HCT116 (cell line): ENCODE data around the gene CBX3. TPM values are rescaled to one million over a fixed set of nuclear protein-coding genes. Genes with fewer than 3 reads are reported as not detected.

Experiments used
- ATAC-seq: fragments of 200-7000 bp; cut with Tn5 transposase; 2 replicates; pipeline ENCODE4 v1.9.1; 2020; ENCODE audit warnings: mild to moderate bottlenecking, moderate library complexity
- BruUV-seq: library from RNA; stranded (reverse); fragments of 400-500 nt; replicated peaks from 2 replicates; lab custom pipeline; 2021; lab: Mats Ljungman, UMichigan
- CTCF ChIA-PET: fragments of 300-600 bp; sonication (Branson Sonifier 250); formaldehyde crosslinking; loops from one replicate; lab custom pipeline; 2021; ENCODE audit warnings: antibody characterized with exemption; lab: Charles Lee
- POLR2A ChIA-PET: fragments of 300-600, 350-600 bp; sonication (Branson Sonifier 250); formaldehyde crosslinking; loops from one replicate; lab custom pipeline; 2021; ENCODE audit warnings: antibody characterized with exemption; lab: Charles Lee
- RAD21 ChIA-PET, 2 experiments: fragments of 300-600 bp; sonication (Branson Sonifier 250); formaldehyde crosslinking; loops; one replicate each; lab custom pipeline; 2023; ENCODE audit warnings: low total read pairs in 2 of 2; ENCODE audit not compliant: uncharacterized antibody in 2 of 2, unreplicated experiment in 2 of 2, low non-redundant PET in 1 of 2; lab: Charles Lee
- DNase-seq: peaks from one replicate; pipeline ENCODE4 v3.0.0-alpha.2; 2010; ENCODE audit warnings: low read depth, low spot score
- H2AFZ ChIP-seq: fragments of 200-600 bp; shearing (Covaris generic), sonication (generic); 2 replicates; pipeline ENCODE4 v1.6.1; 2017; ENCODE audit warnings: low read depth, mixed run types, mixed read lengths, antibody characterized with exemption, low read length; ENCODE audit not compliant: poor library complexity, severe bottlenecking
- H3K27ac ChIP-seq: 2 replicates; pipeline ENCODE4 v1.5.1; 2012; ENCODE audit warnings: low read depth, low read length
- H3K27me3 ChIP-seq: fragments of 200-600 bp; sonication (generic); 2 replicates; pipeline ENCODE4 v1.6.1; 2016; ENCODE audit warnings: mixed run types, low read length, mixed read lengths; ENCODE audit not compliant: insufficient read depth
- H3K36me3 ChIP-seq, 2 experiments: fragments of 200-500 bp in 1 of 2; fragments of 200-600 bp in 1 of 2; sonication (Bioruptor generic) in 1 of 2; sonication (generic) in 1 of 2; 2 replicates each; pipeline versions ENCODE4 v1.5.1 to v1.6.1; 2014 to 2016; ENCODE audit warnings: low read length in 2 of 2, inconsistent platforms in 1 of 2, mixed read lengths in 1 of 2, mixed run types in 1 of 2; ENCODE audit not compliant: insufficient read depth in 2 of 2, control insufficient read depth in 1 of 2
- H3K4me1 ChIP-seq, 2 experiments: fragments of 200-600 bp in 1 of 2; sonication (generic) in 1 of 2; 2 replicates each; pipeline versions ENCODE4 v1.5.1 to v1.6.1; 2012 to 2017; ENCODE audit warnings: low read length in 2 of 2, inconsistent platforms in 1 of 2, mild to moderate bottlenecking in 1 of 2, mixed read lengths in 1 of 2, mixed run types in 1 of 2, moderate library complexity in 1 of 2; ENCODE audit not compliant: insufficient read depth in 2 of 2, control insufficient read depth in 1 of 2
- H3K4me2 ChIP-seq: fragments of 200-600 bp; sonication (generic); 2 replicates; pipeline ENCODE4 v1.6.1; 2017; ENCODE audit warnings: mixed run types, low read length, mixed read lengths
- H3K4me3 ChIP-seq, 2 experiments: fragments of 200-600 bp in 1 of 2; sonication (generic) in 1 of 2; replicated peaks in 1 of 2; 2 replicates each; pipeline ENCODE4 v1.5.1; 2011 to 2016; ENCODE audit warnings: low read length in 2 of 2, control low read depth in 1 of 2, low read depth in 1 of 2, mild to moderate bottlenecking in 1 of 2, mixed read lengths in 1 of 2, mixed run types in 1 of 2
- H3K79me2 ChIP-seq: fragments of 200-600 bp; sonication (generic); 2 replicates; pipeline ENCODE4 v1.6.1; 2017; ENCODE audit warnings: mild to moderate bottlenecking, mixed run types, low read length, moderate library complexity, mixed read lengths; ENCODE audit not compliant: insufficient read depth
- H3K9ac ChIP-seq: fragments of 200-600 bp; sonication (generic); 2 replicates; pipeline ENCODE4 v1.6.1; 2016; ENCODE audit warnings: low read length, mixed read lengths
- H3K9me2 ChIP-seq: fragments of 200-600 bp; sonication (generic), shearing (Covaris generic); 2 replicates; pipeline ENCODE4 v1.6.1; 2017; ENCODE audit warnings: mixed run types, mild to moderate bottlenecking, moderate library complexity; ENCODE audit not compliant: insufficient read depth
- H3K9me3 ChIP-seq, 2 experiments: fragments of 200-500 bp in 1 of 2; fragments of 200-600 bp in 1 of 2; sonication (Bioruptor generic) in 1 of 2; sonication (generic) in 1 of 2; 2 replicates each; pipeline ENCODE4 v1.6.1; 2014 to 2017; ENCODE audit warnings: low read length in 2 of 2, mixed read lengths in 2 of 2, inconsistent platforms in 1 of 2, low read depth in 1 of 2, mild to moderate bottlenecking in 1 of 2, mixed run types in 1 of 2, moderate library complexity in 1 of 2; ENCODE audit not compliant: control insufficient read depth in 1 of 2, insufficient read depth in 1 of 2
- H4K20me1 ChIP-seq: fragments of 200-600 bp; sonication (generic), shearing (Covaris generic); 2 replicates; pipeline ENCODE4 v1.6.1; 2017; ENCODE audit warnings: mixed run types, mild to moderate bottlenecking, moderate library complexity; ENCODE audit not compliant: insufficient read depth
- ATF3 ChIP-seq: IDR thresholded peaks from 2 replicates; pipeline ENCODE4 v1.6.1; 2012
- CBX3 ChIP-seq: IDR thresholded peaks from 2 replicates; pipeline ENCODE4 v1.6.1; 2012; ENCODE audit warnings: low read depth
- CEBPB ChIP-seq: IDR thresholded peaks from 2 replicates; pipeline ENCODE4 v1.6.1; 2012; ENCODE audit warnings: low read depth
- CTCF ChIP-seq, 3 experiments: fragments of 200-600 bp in 1 of 3; sonication (generic) in 1 of 3; IDR thresholded peaks in 2 of 3; conservative IDR thresholded peaks in 1 of 3; 2 replicates each; pipeline ENCODE4 v1.5.1; 2012 to 2017; ENCODE audit warnings: low read depth in 2 of 3, low read length in 2 of 3, antibody characterized with exemption in 1 of 3, borderline replicate concordance in 1 of 3, control low read depth in 1 of 3, mild to moderate bottlenecking in 1 of 3, mixed read lengths in 1 of 3, mixed run types in 1 of 3, moderate library complexity in 1 of 3; ENCODE audit not compliant: insufficient read depth in 1 of 3
- FOSL1 ChIP-seq: IDR thresholded peaks from 2 replicates; pipeline ENCODE4 v1.6.1; 2012; ENCODE audit warnings: low read depth
- JUND ChIP-seq: IDR thresholded peaks from 2 replicates; pipeline ENCODE4 v1.6.1; 2012
- MAX ChIP-seq: IDR thresholded peaks from 2 replicates; pipeline ENCODE4 v1.6.1; 2012
- POLR2A ChIP-seq: IDR thresholded peaks from 2 replicates; pipeline ENCODE4 v1.7.0; 2011; ENCODE audit warnings: borderline replicate concordance; ENCODE audit not compliant: insufficient read depth, insufficient read length; ENCODE audit errors: extremely low read depth
- RAD21 ChIP-seq: IDR thresholded peaks from 2 replicates; pipeline ENCODE4 v1.6.1; 2012; ENCODE audit warnings: low read depth, mild to moderate bottlenecking
- REST ChIP-seq: IDR thresholded peaks from 2 replicates; pipeline ENCODE4 v1.6.1; 2012; ENCODE audit warnings: low read depth
- SIN3A ChIP-seq: IDR thresholded peaks from 2 replicates; pipeline ENCODE4 v1.6.1; 2012; ENCODE audit warnings: low read depth
- SP1 ChIP-seq: IDR thresholded peaks from 2 replicates; pipeline ENCODE4 v1.6.1; 2012; ENCODE audit warnings: low read depth
- TCF7L2 ChIP-seq: IDR thresholded peaks from 2 replicates; pipeline ENCODE4 v1.7.0; 2011; ENCODE audit warnings: borderline replicate concordance, inconsistent platforms; ENCODE audit not compliant: insufficient read depth, insufficient read length; ENCODE audit errors: extremely low read depth
- ZFX ChIP-seq: fragments of 450-650 bp; IDR thresholded peaks from 2 replicates; pipeline ENCODE4 v1.6.1; 2017
- intact Hi-C: fragments of 100-400 bp; cut with micrococcal nuclease; formaldehyde crosslinking; loops from 2 replicates; pipeline ENCODE4 v1.10.0; 2022
- total RNA-seq: library from RNA; stranded (reverse); gene quantifications from one replicate; pipeline ENCODE4 v1.2.1, GENCODE V29; 2021; ENCODE audit not compliant: unreplicated experiment

The CBX3 gene
- total RNA-seq, 1 experiment from 2014 or later: 274 TPM

- Histone ChIP-seq H3K36me3 (peaks cover 41 to 65% of the 10 kb centered on the region in 2 experiments), H3K4me1 (peaks cover 13 to 35% of the 10 kb centered on the region in 2 experiments), H3K9ac (peak overlapping the region; percentile 84), H3K27ac (peak overlapping the region; percentile 97), H4K20me1 (peaks cover 63% of the 10 kb centered on the region), H3K9me3 (no peaks in the 10 kb centered on the region), H3K79me2 (peaks cover 90% of the 10 kb centered on the region), H3K9me2 (no peaks in the 10 kb centered on the region), H2AFZ (no peak overlapping the region), H3K27me3 (no peaks in the 10 kb centered on the region), H3K4me2 (peak overlapping the region; percentile 81), H3K4me3 (peak overlapping the region; percentile 64 to 68)
- DNase-seq: no peak
- CTCF ChIA-PET: interaction anchor here (1.0 to 1.7 kb wide), 3 partner anchors 111 to 306 kb away, joined by 3 to 5 read pairs (median 4); no protein-coding TSS in a partner anchor
- intact Hi-C loops: loop anchor here (5.0 to 10.0 kb wide), 3 partner anchors 72 to 960 kb away; no protein-coding TSS in a partner anchor
- TF ChIP-seq CEBPB (no peak), REST (no peak), FOSL1 (no peak), POLR2A (no peak), ATF3 (no peak), TCF7L2 (peak; percentile 57), CTCF (IDR thresholded peaks at IDR 0.05 in 2 of 3, conservative IDR thresholded peaks at IDR 0.05 in 1 of 3; ENCODE audit: borderline replicate concordance in 1 of 3, insufficient read depth in 1 of 3, low read depth in 2 of 3, low read length in 2 of 3) (no peak), SP1 (0 out of 2 replicates have a peak, but pooled peaks have one; percentile 12), CBX3 (no peak), MAX (peak; percentile 70), ZFX (peak; percentile 92), JUND (no peak), RAD21 (no peak), SIN3A (no peak; the same call in 1 of the 2 replicates)
- BruUV-seq: TSS peak; percentile 54
- RAD21 ChIA-PET: no interaction called here
- ATAC-seq: peak; percentile 8
- POLR2A ChIA-PET: interaction anchor here (0.8 to 1.6 kb wide), 2 partner anchors 12 to 308 kb away, joined by 3 to 7 read pairs; no protein-coding TSS in a partner anchor
Measured at GRCh38 chr7:26202019-26202990, 760 bp downstream of the CBX3 start.
